ENCODE results near the gene KLHDC8B.
"Not testable (repeated sequence)": the region's sequence is repeated elsewhere in the genome, so short reads cannot be mapped to it uniquely, and the experiment has no call there.

KLHDC8B gene

GRCh38 chr3:49217688-49218470 is 46.5 kb downstream of the KLHDC8B start:
- no peak for DNase-seq (ENCODE audit: low read depth)
- H3K4me3 ChIP-seq (ENCODE audit: control insufficient read depth, low read depth, low read length), result no peak overlapping the region
- TF ChIP-seq CTCF (IDR thresholded peaks at IDR 0.05; ENCODE audit: control insufficient read depth, insufficient read depth, low read depth, low read length, missing control alignments), result no peak

GRCh38 chr3:49218471-49218989 is 47.1 kb downstream of the KLHDC8B start:
- DNase-seq (ENCODE audit: low read depth), result peak; percentile 91
- H3K4me3 ChIP-seq (ENCODE audit: control insufficient read depth, low read depth, low read length), result not testable (repeated sequence)

- no peak overlapping the region for H3K4me3 ChIP-seq (ENCODE audit: control insufficient read depth, low read depth, low read length)
- no peak for TF ChIP-seq CTCF (IDR thresholded peaks at IDR 0.05; ENCODE audit: control insufficient read depth, insufficient read depth, low read depth, low read length, missing control alignments)
Observed at GRCh38 chr3:49219132-49219531, 47.7 kb downstream of the KLHDC8B start.

GRCh38 chr3:49220985-49221563 is 49.7 kb downstream of the KLHDC8B start:
- DNase-seq (ENCODE audit: low read depth); H3K4me3 ChIP-seq (ENCODE audit: control insufficient read depth, low read depth, low read length): not testable (repeated sequence)

More at GRCh38 chr3:49219132-49219531, 47.7 kb downstream of the KLHDC8B start:
- DNase-seq (ENCODE audit: low read depth), result no peak

GRCh38 chr3:49222002-49222401 is 50.6 kb downstream of the KLHDC8B start:
- no peak for DNase-seq (ENCODE audit: low read depth)
- no peak overlapping the region for H3K4me3 ChIP-seq (ENCODE audit: control insufficient read depth, low read depth, low read length)
- TF ChIP-seq CTCF (IDR thresholded peaks at IDR 0.05; ENCODE audit: control insufficient read depth, insufficient read depth, low read depth, low read length, missing control alignments), result no peak
